ENCODE results near the gene MMP21. TPM values are rescaled to one million over a fixed set of nuclear protein-coding genes. Genes with fewer than 3 reads are reported as not detected.

MMP21 gene, protein sequence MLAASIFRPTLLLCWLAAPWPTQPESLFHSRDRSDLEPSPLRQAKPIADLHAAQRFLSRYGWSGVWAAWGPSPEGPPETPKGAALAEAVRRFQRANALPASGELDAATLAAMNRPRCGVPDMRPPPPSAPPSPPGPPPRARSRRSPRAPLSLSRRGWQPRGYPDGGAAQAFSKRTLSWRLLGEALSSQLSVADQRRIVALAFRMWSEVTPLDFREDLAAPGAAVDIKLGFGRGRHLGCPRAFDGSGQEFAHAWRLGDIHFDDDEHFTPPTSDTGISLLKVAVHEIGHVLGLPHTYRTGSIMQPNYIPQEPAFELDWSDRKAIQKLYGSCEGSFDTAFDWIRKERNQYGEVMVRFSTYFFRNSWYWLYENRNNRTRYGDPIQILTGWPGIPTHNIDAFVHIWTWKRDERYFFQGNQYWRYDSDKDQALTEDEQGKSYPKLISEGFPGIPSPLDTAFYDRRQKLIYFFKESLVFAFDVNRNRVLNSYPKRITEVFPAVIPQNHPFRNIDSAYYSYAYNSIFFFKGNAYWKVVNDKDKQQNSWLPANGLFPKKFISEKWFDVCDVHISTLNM
- not detected for polyA plus RNA-seq (2012; ENCODE audit: low read depth, missing spikeins)

DNA sequence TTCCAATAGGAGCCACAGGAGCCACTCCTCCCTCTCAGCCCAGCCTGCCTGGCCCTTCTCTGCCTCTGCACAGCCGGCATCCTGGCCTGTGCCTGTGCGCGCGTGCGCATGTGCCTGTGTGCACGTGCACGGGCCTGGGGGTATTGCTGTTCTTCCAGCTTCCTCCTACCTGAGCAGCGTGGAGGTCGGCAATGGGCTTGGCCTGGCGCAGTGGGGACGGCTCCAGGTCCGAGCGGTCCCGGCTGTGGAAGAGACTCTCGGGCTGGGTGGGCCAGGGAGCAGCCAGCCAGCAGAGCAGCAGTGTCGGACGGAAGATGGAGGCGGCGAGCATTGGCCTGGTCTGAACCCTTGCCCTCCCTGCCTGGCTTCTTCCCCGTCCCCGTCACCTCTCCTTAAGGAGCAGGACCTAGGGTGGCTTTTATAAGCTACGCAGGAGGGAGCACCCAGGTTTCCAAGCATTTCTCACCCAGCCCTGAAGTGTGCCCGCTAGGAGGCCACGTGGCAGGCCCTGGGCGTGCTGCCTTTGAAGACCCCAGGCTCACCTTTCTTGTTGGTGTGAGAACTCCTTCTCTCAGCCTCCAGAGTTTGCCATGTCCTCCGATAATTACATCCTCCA, at the start of gene MMP21:
TSS of gene MMP21 (minus strand) at position 331 of the 616 bp plus-strand sequence. CDS start at position 331, 0 bp downstream.
- FAIRE-seq (no peak), DNase-seq (ENCODE audit: insufficient read length, low spot score) (no peak)

DNA sequence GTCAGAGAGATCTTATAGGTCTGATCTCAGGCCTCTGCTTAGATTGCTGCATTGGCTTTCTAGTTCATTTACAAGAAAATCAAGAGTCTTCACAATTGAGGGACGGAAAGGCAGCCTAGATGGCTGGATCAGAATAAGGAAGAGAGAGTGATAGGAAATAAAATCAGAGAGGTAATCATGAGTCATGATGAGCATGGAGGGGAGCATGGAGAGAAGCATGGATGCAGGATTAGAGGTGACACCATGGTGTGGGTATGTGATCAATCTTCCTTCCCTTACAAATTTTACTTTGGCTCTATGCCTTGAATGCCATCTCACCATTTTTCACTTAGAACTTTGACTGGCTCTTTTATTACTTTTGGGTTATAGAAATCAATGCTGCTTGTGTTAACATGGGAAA, 49.1 kb upstream of the MMP21 start:
- no peak for TF ChIP-seq PAX5 (IDR thresholded peaks at IDR 0.05; ENCODE audit: insufficient read depth, low read length, severe bottlenecking)
- TF ChIP-seq SPI1 (IDR thresholded peaks at IDR 0.05; ENCODE audit: low read depth, low read length): no peak
- TF ChIP-seq POU2F2 (IDR thresholded peaks at IDR 0.05; ENCODE audit: low read depth, low read length): no peak
- TF ChIP-seq TAF1 (IDR thresholded peaks at IDR 0.05; ENCODE audit: low read depth, low read length): no peak
- no peak for TF ChIP-seq POLR2AphosphoS5 (IDR thresholded peaks at IDR 0.05; ENCODE audit: low read depth, low read length)
- TF ChIP-seq POLR2A (IDR thresholded peaks at IDR 0.05; ENCODE audit: low read depth, low read length): no peak
- FAIRE-seq (no peak), DNase-seq (ENCODE audit: insufficient read length, low spot score) (no peak)

More for the DNA sequence above, at the start of gene MMP21:
- TF ChIP-seq PAX5 (IDR thresholded peaks at IDR 0.05; ENCODE audit: insufficient read depth, low read length, severe bottlenecking): no peak
- no peak for TF ChIP-seq SPI1 (IDR thresholded peaks at IDR 0.05; ENCODE audit: low read depth, low read length)
- TF ChIP-seq POLR2A (IDR thresholded peaks at IDR 0.05; ENCODE audit: low read depth, low read length): no peak
- no peak for TF ChIP-seq TAF1 (IDR thresholded peaks at IDR 0.05; ENCODE audit: low read depth, low read length)
- no peak for TF ChIP-seq POLR2AphosphoS5 (IDR thresholded peaks at IDR 0.05; ENCODE audit: low read depth, low read length)
- TF ChIP-seq POU2F2 (IDR thresholded peaks at IDR 0.05; ENCODE audit: low read depth, low read length): no peak

DNA sequence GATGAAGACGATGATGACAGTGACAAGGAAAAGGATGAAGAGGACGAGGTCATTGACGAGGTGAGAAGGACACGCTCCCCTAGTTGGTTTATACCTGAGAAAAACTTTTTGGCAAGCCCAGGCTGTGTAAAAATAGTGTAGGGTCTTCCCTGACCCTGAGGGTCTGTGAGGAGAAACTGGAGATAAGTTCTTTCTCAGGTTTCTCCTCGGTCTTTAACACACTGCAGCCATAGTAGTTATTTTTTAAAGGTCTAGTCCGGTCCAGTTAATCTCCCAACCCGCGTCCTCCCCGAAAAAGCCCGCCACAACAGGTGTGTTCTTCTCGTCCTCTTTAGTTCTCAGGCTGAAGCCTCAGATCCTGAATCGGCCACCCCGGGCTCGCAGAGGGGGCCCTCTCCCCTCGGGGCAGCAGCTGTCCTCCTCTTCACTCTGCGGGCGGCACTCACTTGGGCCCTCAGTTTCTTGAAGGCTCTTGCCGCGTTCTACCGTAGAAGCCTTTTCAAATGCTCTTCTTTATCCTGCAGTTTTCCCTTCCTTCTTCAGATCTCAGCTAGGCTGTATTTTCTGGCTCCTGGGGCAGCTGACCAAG, 48.1 kb upstream of the MMP21 start:
- no peak for TF ChIP-seq TAF1 (IDR thresholded peaks at IDR 0.05; ENCODE audit: low read depth, low read length)
- FAIRE-seq (no peak), DNase-seq (ENCODE audit: insufficient read length, low spot score) (no peak)

- DNase-seq (ENCODE audit: insufficient read length, low spot score) (peak; percentile 87), FAIRE-seq (peak; percentile 95)
- TF ChIP-seq POLR2A (IDR thresholded peaks at IDR 0.05; ENCODE audit: low read depth, low read length): peak; percentile 76
- no peak for TF ChIP-seq PAX5 (IDR thresholded peaks at IDR 0.05; ENCODE audit: insufficient read depth, low read length, severe bottlenecking)
- TF ChIP-seq POLR2AphosphoS5 (IDR thresholded peaks at IDR 0.05; ENCODE audit: low read depth, low read length): peak; percentile 88
- TF ChIP-seq SPI1 (IDR thresholded peaks at IDR 0.05; ENCODE audit: low read depth, low read length): peak; percentile 7; the same call in 1 of the 2 replicates
- TF ChIP-seq POU2F2 (IDR thresholded peaks at IDR 0.05; ENCODE audit: low read depth, low read length): no peak; the same call in 1 of the 2 replicates
- peak; percentile 93 for TF ChIP-seq TAF1 (IDR thresholded peaks at IDR 0.05; ENCODE audit: low read depth, low read length)
Observed at GRCh38 chr10:125822878-125823662, 47.4 kb upstream of the MMP21 start, which contains the start of the genes BCCIP and UROS. Gene BCCIP (plus strand): TSS chr10:125823546. CDS start chr10:125823558, 12 bp downstream. Gene UROS (minus strand): TSS chr10:125823258. CDS start chr10:125816499, 6,759 bp downstream.

DNA sequence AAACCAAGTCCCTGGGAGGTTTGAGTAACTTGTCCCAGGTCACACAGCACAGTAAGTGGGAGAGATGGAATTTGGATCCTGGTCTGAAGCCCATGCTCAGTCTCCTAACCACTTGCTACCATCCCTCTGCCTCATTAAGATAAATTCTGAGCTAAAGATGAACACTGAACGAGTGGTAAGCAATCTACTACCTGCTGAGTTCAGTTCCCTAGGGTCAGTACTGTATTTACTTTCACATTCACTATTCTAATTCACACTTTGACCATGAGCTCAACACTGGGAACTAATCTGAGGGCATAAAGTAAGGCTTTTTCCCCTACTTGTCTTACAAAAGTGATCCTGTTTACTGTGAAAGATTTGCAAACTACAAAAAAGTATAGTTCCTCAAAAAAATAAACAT, 45.1 kb upstream of the MMP21 start:
- DNase-seq (ENCODE audit: insufficient read length, low spot score) (no peak), FAIRE-seq (peak; percentile 26)

GRCh38 chr10:125817337-125817946, 41.8 kb upstream of the MMP21 start:
- DNase-seq (ENCODE audit: insufficient read length, low spot score) (no peak), FAIRE-seq (no peak)
- TF ChIP-seq SPI1 (IDR thresholded peaks at IDR 0.05; ENCODE audit: low read depth, low read length): no peak
- no peak for TF ChIP-seq PAX5 (IDR thresholded peaks at IDR 0.05; ENCODE audit: insufficient read depth, low read length, severe bottlenecking)
- no peak for TF ChIP-seq POLR2AphosphoS5 (IDR thresholded peaks at IDR 0.05; ENCODE audit: low read depth, low read length)
- TF ChIP-seq POLR2A (IDR thresholded peaks at IDR 0.05; ENCODE audit: low read depth, low read length): no peak
- no peak for TF ChIP-seq TAF1 (IDR thresholded peaks at IDR 0.05; ENCODE audit: low read depth, low read length)
- TF ChIP-seq POU2F2 (IDR thresholded peaks at IDR 0.05; ENCODE audit: low read depth, low read length): no peak

More for the DNA sequence above, 45.1 kb upstream of the MMP21 start:
- no peak for TF ChIP-seq POU2F2 (IDR thresholded peaks at IDR 0.05; ENCODE audit: low read depth, low read length)
- TF ChIP-seq TAF1 (IDR thresholded peaks at IDR 0.05; ENCODE audit: low read depth, low read length): no peak
- peak; percentile 11; the same call in 1 of the 2 replicates for TF ChIP-seq SPI1 (IDR thresholded peaks at IDR 0.05; ENCODE audit: low read depth, low read length)
- no peak for TF ChIP-seq POLR2AphosphoS5 (IDR thresholded peaks at IDR 0.05; ENCODE audit: low read depth, low read length)

DNA sequence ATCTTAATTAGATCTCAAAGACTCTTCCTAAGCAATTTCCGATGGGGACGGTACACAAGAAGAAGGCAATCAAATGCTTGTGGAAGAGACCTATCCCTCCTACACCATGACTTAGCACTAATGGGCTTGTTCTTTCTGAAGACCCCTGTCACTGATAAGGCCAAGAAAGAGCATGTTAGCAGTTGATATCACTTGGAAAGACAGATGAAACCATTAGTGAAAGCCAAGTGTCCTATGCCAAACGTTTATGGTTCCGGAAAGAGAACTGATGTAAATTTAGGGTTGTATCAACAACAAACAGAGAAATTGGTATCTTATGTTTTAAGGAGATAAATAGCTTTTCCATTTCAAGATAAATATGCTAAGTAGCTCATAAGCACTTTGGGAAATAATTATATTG, 40.9 kb upstream of the MMP21 start:
- no peak for DNase-seq (ENCODE audit: insufficient read length, low spot score)
- TF ChIP-seq POU2F2 (IDR thresholded peaks at IDR 0.05; ENCODE audit: low read depth, low read length) (no peak), POLR2A (IDR thresholded peaks at IDR 0.05; ENCODE audit: low read depth, low read length) (no peak), POLR2AphosphoS5 (IDR thresholded peaks at IDR 0.05; ENCODE audit: low read depth, low read length) (no peak), TAF1 (IDR thresholded peaks at IDR 0.05; ENCODE audit: low read depth, low read length) (no peak), PAX5 (IDR thresholded peaks at IDR 0.05; ENCODE audit: insufficient read depth, low read length, severe bottlenecking) (no peak), SPI1 (IDR thresholded peaks at IDR 0.05; ENCODE audit: low read depth, low read length) (no peak)
- FAIRE-seq: no peak

DNA sequence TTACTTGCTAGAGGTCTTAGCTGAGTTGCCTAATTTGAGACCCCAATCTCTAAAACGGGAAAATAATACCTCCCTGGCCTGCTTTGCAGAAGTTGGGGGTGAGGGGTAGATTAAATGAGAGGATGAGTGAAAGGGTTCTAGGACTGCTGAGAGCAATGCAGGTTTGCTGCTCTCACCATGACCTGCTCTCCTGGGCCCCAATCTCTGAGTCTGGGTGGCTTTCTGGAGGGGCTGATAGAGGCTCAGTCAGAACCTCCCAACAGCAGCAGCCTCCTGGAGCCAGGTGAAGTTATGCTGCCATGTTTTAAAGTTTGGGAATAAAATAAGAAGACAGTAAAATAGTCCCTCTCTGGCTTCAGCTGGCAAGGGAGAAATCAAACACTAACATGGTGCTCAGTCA, 40.1 kb upstream of the MMP21 start:
- DNase-seq (ENCODE audit: insufficient read length, low spot score): no peak
- FAIRE-seq: no peak
- TF ChIP-seq POLR2AphosphoS5 (IDR thresholded peaks at IDR 0.05; ENCODE audit: low read depth, low read length) (no peak), POLR2A (IDR thresholded peaks at IDR 0.05; ENCODE audit: low read depth, low read length) (no peak), SPI1 (IDR thresholded peaks at IDR 0.05; ENCODE audit: low read depth, low read length) (no peak), TAF1 (IDR thresholded peaks at IDR 0.05; ENCODE audit: low read depth, low read length) (no peak), POU2F2 (IDR thresholded peaks at IDR 0.05; ENCODE audit: low read depth, low read length) (no peak)

Measured in GM12891 (cell line).